HG03039 (cell line): ENCODE results near the gene LMO4.

ENCODE experiments used
- ATAC-seq: cut with Tn5 transposase; IDR thresholded peaks from one replicate; pipeline ENCODE4 v1.9.1; 2021; ENCODE audit warnings: mild to moderate bottlenecking, moderate library complexity; ENCODE audit not compliant: unreplicated experiment

The LMO4 gene, protein sequence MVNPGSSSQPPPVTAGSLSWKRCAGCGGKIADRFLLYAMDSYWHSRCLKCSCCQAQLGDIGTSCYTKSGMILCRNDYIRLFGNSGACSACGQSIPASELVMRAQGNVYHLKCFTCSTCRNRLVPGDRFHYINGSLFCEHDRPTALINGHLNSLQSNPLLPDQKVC

GRCh38 chr1:87328272-87329050 is at the start of gene LMO4:
LMO4 (plus strand) TSS chr1:87328880; CDS start chr1:87332016, 3,136 bp downstream.
- ATAC-seq: peak; percentile 84

DNA sequence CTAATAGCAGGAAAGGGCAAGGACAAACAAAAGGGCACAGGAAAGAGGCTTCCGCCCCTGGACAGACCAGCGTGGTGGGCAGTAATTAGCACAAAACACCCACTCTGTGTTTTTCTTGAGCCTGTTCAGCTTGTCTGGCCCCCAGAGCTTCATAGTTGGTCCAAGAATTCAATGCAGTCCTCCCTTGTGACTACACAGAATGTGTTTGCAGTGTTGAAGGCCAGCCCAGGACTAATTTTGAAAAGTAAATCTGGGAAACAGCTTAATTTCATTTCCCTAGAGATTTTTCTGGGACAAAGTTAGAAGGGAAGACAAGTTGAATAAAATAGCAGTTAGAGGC is 49.2 kb upstream of the LMO4 start:
- no peak for ATAC-seq

DNA sequence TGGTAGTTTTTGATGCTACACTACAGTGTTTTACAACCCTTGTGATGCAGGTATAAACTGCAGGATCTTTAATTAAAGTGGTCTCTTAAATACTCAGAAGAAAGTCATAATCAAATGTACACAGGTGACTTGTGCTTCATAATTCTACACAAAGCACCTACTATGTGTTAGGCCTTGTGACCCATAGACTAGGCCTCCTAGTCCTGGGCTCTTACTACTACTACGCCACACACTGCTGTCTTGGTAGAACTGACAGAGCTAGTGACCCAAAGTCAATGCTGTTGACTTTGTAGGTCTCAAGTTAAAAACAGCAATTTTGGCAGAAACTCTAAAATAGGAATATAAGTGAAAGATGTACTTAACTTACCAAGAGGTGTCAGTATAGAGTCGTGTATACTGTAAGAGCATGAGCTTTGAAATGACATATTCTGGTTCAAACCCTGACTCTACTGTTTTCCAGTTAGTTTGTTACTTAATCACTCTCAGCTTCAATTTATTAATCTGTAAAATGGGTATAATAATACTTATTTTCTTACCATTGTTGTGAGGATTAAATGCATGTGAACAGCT is 48.6 kb upstream of the LMO4 start:
- ATAC-seq: no peak

DNA sequence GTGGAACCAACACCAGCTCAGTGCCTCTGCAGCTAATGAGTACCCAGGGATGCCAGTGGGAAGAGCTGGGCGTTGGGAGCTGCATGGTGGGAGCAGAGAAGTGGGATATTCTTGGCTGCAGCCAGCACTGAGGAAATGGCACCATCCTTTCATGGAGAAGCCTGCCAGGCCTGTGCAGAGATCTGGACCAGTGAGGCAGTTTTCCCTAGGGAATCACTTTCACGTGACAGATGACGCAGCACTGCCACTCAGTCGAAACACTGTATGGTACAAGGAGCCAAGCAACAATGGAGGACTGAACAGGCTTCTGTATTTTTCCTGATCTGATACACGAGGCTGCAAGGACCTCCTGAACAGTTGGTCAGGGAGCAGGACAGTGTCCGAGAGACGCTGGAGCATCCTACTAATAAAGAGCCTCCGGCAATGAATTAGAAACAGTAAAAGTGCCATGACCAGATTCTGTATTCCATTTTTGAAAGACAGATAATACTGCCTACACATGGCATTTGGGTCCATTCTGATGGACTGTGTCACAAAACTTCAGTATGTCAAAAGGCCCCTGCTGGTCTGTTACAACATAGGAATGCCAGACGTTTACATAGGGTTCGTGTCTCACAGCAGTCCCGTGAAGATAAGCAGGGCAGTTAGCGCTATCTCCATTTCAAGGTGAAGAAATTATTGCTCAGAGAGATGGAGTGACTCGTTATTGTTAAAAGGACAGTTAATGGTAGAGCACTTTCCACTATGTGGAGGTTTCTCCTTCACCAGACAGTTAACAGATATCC is 44.0 kb upstream of the LMO4 start:
- ATAC-seq: no peak

GRCh38 chr1:87291107-87291506 is 37.6 kb upstream of the LMO4 start:
- no peak for ATAC-seq

- ATAC-seq: no peak
Observed at GRCh38 chr1:87292684-87293493, 35.8 kb upstream of the LMO4 start.

GRCh38 chr1:87294633-87295032 is 34.0 kb upstream of the LMO4 start:
- no peak for ATAC-seq

DNA sequence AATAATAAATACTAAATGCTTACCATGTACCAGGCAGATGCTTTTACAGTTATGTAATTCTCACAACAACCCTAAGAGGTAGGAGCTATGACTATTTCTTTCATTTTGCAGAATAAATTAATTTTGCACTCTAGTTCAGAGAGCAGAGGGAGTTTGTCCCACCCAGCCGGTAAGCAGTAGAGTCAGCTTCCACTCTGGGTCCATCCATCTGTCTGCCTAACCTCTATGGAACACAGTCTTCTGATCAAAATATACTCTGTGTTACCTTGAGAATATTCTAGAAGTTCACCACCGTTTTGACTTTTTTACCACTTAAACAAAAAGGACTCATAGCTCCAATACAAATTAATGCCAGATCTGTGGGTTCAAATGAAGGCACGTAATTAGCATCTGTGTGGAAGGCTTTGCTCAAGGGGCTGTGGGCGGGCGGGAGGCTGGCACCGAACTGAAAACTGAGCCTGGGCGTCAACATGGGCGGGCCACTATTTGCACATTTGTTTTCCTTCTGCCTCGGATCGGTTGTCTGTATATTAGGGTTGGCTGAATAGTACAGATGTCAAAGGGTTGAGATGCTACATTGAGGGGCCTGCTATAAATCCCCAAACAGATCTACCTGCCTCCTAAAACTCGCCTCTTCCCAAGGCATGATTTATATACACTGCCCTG is 33.1 kb upstream of the LMO4 start:
- no peak for ATAC-seq

DNA sequence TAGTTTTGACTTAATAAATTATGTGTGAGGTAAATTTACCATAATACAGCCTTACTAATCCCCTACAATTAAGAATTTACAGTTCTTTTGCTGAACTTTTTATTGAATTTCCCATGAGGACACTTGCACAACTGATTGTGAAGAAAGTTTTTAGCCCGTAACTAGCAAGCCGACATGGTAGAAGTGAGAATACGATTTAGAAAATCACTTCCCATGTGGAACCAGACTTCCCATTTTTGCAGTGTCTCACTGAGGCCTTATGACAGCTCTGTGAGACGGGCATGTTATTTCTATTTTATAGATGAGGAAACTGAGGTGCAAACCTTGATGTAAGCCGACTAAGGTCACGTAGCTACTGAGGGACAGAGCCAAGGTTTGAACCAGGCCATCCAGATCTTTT is 32.5 kb upstream of the LMO4 start:
- no peak for ATAC-seq

- no peak for ATAC-seq
Observed at GRCh38 chr1:87299661-87300060, 29.0 kb upstream of the LMO4 start.

GRCh38 chr1:87300628-87301027 is 28.1 kb upstream of the LMO4 start:
- no peak for ATAC-seq

DNA sequence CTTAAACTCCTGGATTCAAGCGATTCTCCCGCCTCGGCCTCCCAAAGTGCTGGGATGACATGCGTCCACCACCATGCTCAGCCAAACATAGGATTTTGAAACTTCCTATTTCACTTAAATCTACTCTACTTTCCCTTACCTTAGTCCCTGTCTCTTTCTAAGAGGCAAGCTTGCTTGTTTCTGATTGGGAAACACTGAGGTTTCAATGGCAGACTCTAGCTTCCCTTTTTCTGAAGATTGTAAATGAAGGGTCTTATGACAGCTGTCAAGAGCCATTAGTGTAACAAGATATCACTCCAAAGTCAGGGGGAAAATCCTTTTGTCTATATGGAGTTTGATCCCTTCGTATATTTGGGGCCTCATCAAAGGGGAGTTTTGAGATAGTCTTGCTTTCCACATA is 23.5 kb upstream of the LMO4 start:
- ATAC-seq: no peak

DNA sequence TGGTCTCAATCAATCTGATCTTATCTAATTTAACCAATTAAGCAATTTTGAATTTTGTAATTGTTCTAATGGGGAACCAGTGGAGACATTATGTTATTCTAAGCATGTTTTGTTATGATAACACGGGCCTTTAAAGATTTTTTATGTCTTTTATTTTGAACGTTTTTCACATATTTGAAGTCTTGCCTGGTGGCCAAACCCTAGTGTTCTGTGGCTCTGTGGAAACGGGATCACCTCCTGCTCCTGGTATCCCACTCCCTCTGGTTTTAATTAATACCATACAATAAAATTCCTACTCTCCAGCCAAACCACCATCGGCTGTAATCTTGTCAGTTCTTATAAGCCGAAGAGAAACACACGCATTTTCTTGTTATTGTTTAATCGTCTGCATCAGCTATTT is 22.9 kb upstream of the LMO4 start:
- no peak for ATAC-seq

DNA sequence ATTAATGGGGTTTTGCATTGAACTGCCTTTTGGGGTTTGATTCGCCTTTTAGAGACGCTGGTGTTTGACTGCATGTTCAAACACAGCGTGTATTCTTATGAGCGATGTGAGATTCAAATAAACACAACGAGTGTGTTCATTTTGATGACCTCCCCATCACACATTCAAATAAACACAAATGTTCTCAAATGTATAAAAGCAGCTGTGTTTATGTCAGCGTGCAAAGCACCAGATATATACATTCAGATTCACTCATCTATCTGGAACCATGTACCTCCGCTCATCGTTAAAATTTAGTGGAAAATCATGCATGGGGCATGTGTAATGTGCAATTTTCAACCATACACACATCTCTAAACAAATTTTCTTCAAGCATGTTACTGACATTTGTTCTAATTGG is 21.4 kb upstream of the LMO4 start:
- ATAC-seq: no peak

DNA sequence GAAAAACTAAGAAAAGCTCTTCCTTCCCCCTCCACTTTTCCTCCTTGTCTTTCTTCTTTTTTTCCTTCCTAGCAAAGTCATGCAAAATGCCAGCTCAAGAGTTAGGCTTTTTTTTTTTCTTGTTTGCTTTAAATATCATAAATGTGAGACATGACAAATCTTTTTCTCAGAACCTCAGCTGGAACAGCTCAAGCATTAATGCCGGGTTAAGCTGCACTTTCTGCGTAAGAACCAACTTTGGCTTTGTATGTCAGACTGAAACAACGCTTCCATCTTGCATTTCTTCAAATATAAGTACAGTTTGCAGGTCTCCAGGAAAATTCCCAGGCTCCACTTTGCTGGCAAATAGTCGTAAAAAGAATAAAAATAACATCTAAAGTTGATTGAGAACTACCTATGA is 20.7 kb upstream of the LMO4 start:
- no peak for ATAC-seq

DNA sequence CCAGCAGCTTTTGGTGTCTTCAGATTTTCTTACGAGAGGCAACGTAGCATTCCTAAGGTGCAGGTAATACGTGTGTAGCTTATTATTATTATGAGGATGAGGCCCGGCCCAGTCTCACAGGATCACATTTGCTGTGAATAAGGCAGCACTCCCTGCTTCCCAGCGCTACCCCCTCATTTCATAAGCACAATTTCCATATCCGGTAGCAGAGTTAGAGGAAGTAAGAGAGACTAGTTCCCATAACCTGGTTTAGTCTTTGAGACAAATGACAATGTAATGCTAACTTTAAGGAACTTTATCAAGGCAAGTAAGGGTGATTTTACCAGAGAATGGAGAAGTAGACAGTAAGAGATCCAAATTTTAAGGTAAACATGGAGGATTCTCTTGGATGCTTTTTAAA is 14.6 kb upstream of the LMO4 start:
- no peak for ATAC-seq

- ATAC-seq: no peak
Observed at GRCh38 chr1:87318056-87318650, 10.5 kb upstream of the LMO4 start.

GRCh38 chr1:87318806-87319205 is 9.9 kb upstream of the LMO4 start:
- ATAC-seq: no peak

- ATAC-seq: no peak
Observed at GRCh38 chr1:87325982-87326738, 2.5 kb upstream of the LMO4 start.
